SK-N-SH (cell line): ENCODE results near the gene RAD51B. TPM values are rescaled to one million over a fixed set of nuclear protein-coding genes. Genes with fewer than 3 reads are reported as not detected.

Experiments used
- CTCF ChIA-PET: fragments of 300-600, 350-600 bp; formaldehyde crosslinking; extraction: SDS; loops from one replicate; lab custom pipeline; 2021; lab: Yijun Ruan, JAX
- POLR2A ChIA-PET: fragments of 350-600 bp; sonication (Branson Sonifier 250); formaldehyde crosslinking; extraction: SDS; loops from one replicate; lab custom pipeline; 2020; ENCODE audit warnings: antibody characterized with exemption, inconsistent platforms; lab: Yijun Ruan, JAX
- DNase-seq: peaks from one replicate; pipeline ENCODE4 v3.0.0; 2012
- H2AFZ ChIP-seq: fragments of 200-600 bp; sonication (generic); 2 replicates; pipeline ENCODE4 v1.8.1; 2016; ENCODE audit warnings: antibody characterized with exemption, mild to moderate bottlenecking, low read depth
- H3F3A ChIP-seq: fragments of 200-600 bp; sonication (generic); replicated peaks from 2 replicates; pipeline ENCODE3; 2016; ENCODE audit warnings: antibody characterized with exemption, mild to moderate bottlenecking; ENCODE audit not compliant: insufficient read depth
- H3K27ac ChIP-seq, 2 experiments: fragments of 200-500 bp in 1 of 2; fragments of 200-600 bp in 1 of 2; sonication (Bioruptor generic) in 1 of 2; sonication (generic), shearing (Covaris generic) in 1 of 2; 2 replicates each; pipeline versions ENCODE4 v1.5.1 to v1.6.1; 2014 to 2016; ENCODE audit warnings: low read depth in 2 of 2, inconsistent platforms in 1 of 2, low read length in 1 of 2, mild to moderate bottlenecking in 1 of 2, mixed read lengths in 1 of 2
- H3K27me3 ChIP-seq: fragments of 200-600 bp; sonication (generic), shearing (Covaris generic); 2 replicates; pipeline ENCODE4 v1.6.1; 2016; ENCODE audit warnings: mixed run types; ENCODE audit not compliant: insufficient read depth
- H3K36me3 ChIP-seq, 2 experiments: fragments of 200-500 bp in 1 of 2; fragments of 200-600 bp in 1 of 2; sonication (Bioruptor generic) in 1 of 2; sonication (generic) in 1 of 2; replicated peaks in 1 of 2; 2 replicates each; pipeline versions ENCODE3 to v1.5.1; 2014 to 2016; ENCODE audit warnings: low read length in 1 of 2, mild to moderate bottlenecking in 1 of 2; ENCODE audit not compliant: insufficient read depth in 2 of 2, control insufficient read depth in 1 of 2
- H3K4me1 ChIP-seq, 2 experiments: fragments of 200-500 bp in 1 of 2; fragments of 200-600 bp in 1 of 2; sonication (Bioruptor generic) in 1 of 2; sonication (generic), shearing (Covaris generic) in 1 of 2; 2 replicates each; pipeline versions ENCODE4 v1.5.1 to v1.6.1; 2014 to 2016; ENCODE audit warnings: low read depth in 1 of 2, low read length in 1 of 2, mixed run types in 1 of 2; ENCODE audit not compliant: insufficient read depth in 2 of 2, control insufficient read depth in 1 of 2
- H3K4me2 ChIP-seq: fragments of 200-600 bp; sonication (generic), shearing (Covaris generic); 2 replicates; pipeline ENCODE4 v1.6.1; 2017; ENCODE audit warnings: mixed run types
- H3K4me3 ChIP-seq, 2 experiments: fragments of 200-500 bp in 1 of 2; fragments of 200-600 bp in 1 of 2; sonication (Bioruptor generic) in 1 of 2; sonication (generic), shearing (Covaris generic) in 1 of 2; 2 replicates each; pipeline versions ENCODE4 v1.5.1 to v1.8.1; 2014 to 2016; ENCODE audit warnings: low read depth in 2 of 2, inconsistent platforms in 1 of 2, low read length in 1 of 2, mild to moderate bottlenecking in 1 of 2, mixed read lengths in 1 of 2, moderate library complexity in 1 of 2
- H3K79me2 ChIP-seq: fragments of 200-600 bp; sonication (generic); 2 replicates; pipeline ENCODE4 v1.8.1; 2017; ENCODE audit warnings: mild to moderate bottlenecking; ENCODE audit not compliant: insufficient read depth
- H3K9ac ChIP-seq: fragments of 200-600 bp; sonication (generic); 2 replicates; pipeline ENCODE4 v1.6.1; 2017; ENCODE audit warnings: mixed run types
- H3K9me2 ChIP-seq: fragments of 200-600 bp; sonication (generic); 2 replicates; pipeline ENCODE4 v1.6.1; 2017; ENCODE audit warnings: mixed run types
- H3K9me3 ChIP-seq: fragments of 200-600 bp; sonication (generic); 2 replicates; pipeline ENCODE4 v1.6.1; 2017; ENCODE audit warnings: mixed run types, mild to moderate bottlenecking, moderate library complexity
- H4K20me1 ChIP-seq: fragments of 200-600 bp; sonication (generic); 2 replicates; pipeline ENCODE4 v1.6.1; 2017; ENCODE audit warnings: mild to moderate bottlenecking, mixed run types; ENCODE audit not compliant: insufficient read depth
- CHD2 ChIP-seq: fragments of 150-350 bp; IDR thresholded peaks from 2 replicates; pipeline ENCODE4 v1.6.1; 2018; ENCODE audit warnings: low read length; ENCODE audit not compliant: partially characterized antibody
- ELF1 ChIP-seq: IDR thresholded peaks from 2 replicates; pipeline ENCODE4 v1.4.0; 2012
- EZH2phosphoT487 ChIP-seq: fragments of 200-600 bp; sonication (generic); IDR thresholded peaks from 2 replicates; pipeline ENCODE4 v1.6.1; 2017; ENCODE audit warnings: low read depth, mixed run types, mild to moderate bottlenecking, antibody characterized with exemption, moderate library complexity, borderline replicate concordance
- GATA2 ChIP-seq: sonication (generic); formaldehyde crosslinking; IDR thresholded peaks from 2 replicates; pipeline ENCODE4 v1.5.0; 2020; ENCODE audit warnings: mild to moderate bottlenecking, missing genetic modification reagents
- MEF2A ChIP-seq: IDR thresholded peaks from 2 replicates; pipeline ENCODE4 v1.4.0; 2012; ENCODE audit warnings: low read depth, borderline replicate concordance
- MXI1 ChIP-seq: IDR thresholded peaks from 2 replicates; pipeline ENCODE4 v1.6.1; 2012; ENCODE audit warnings: mild to moderate bottlenecking, low read depth, low read length, improper control_type of control experiment
- NFIC ChIP-seq: IDR thresholded peaks from 2 replicates; pipeline ENCODE4 v1.4.0; 2012; ENCODE audit warnings: borderline replicate concordance
- NRF1 ChIP-seq: IDR thresholded peaks from 2 replicates; pipeline ENCODE4 v1.6.1; 2012; ENCODE audit warnings: low read depth, mild to moderate bottlenecking, low read length
- RCOR1 ChIP-seq: fragments of 150-350 bp; IDR thresholded peaks from 2 replicates; pipeline ENCODE4 v1.6.1; 2017; ENCODE audit warnings: antibody characterized with exemption, low read length
- RFX5 ChIP-seq: IDR thresholded peaks from 2 replicates; pipeline ENCODE4 v1.6.1; 2012; ENCODE audit warnings: mild to moderate bottlenecking, improper control_type of control experiment, low read length
- RXRA ChIP-seq: IDR thresholded peaks from 2 replicates; pipeline ENCODE4 v1.4.0; 2012; ENCODE audit warnings: low read depth, mild to moderate bottlenecking, borderline replicate concordance
- TAF1 ChIP-seq: IDR thresholded peaks from 2 replicates; pipeline ENCODE4 v1.6.1; 2012; ENCODE audit warnings: low read depth, mild to moderate bottlenecking, low read length, moderate library complexity, borderline replicate concordance
- TCF12 ChIP-seq: IDR thresholded peaks from 2 replicates; pipeline ENCODE4 v1.4.0; 2012
- USF1 ChIP-seq: IDR thresholded peaks from 2 replicates; pipeline ENCODE4 v1.4.0; 2012; ENCODE audit warnings: low read depth, borderline replicate concordance
- YY1 ChIP-seq: IDR thresholded peaks from 2 replicates; pipeline ENCODE4 v1.4.0; 2012; ENCODE audit warnings: low read depth, mild to moderate bottlenecking
- ZBTB33 ChIP-seq: IDR thresholded peaks from 2 replicates; pipeline ENCODE4 v1.4.0; 2012; ENCODE audit warnings: low read depth, borderline replicate concordance
- WGBS: methylation state at CpG from one replicate; pipeline ENCODE4 v1.1.6; 2017; ENCODE audit warnings: low lambda C conversion rate; 5-methylcytosine and 5-hydroxymethylcytosine counted together
- polyA plus RNA-seq, 3 experiments: library from polyadenylated mRNA; depleted of rRNA; stranded (reverse); fragments of >200 nt; gene quantifications; 2 replicates each; pipeline ENCODE4 v1.2.3, GENCODE V29; 2012
- TF ChIP-seq, protein P1 (sequence below): IDR thresholded peaks from 2 replicates; pipeline ENCODE4 v1.6.1; 2012; ENCODE audit warnings: mild to moderate bottlenecking, low read depth, low read length, moderate library complexity
- TF ChIP-seq, protein P2 (sequence below): IDR thresholded peaks from 2 replicates; pipeline ENCODE4 v1.4.0; 2012; ENCODE audit warnings: low read depth
- TF ChIP-seq, protein P3 (sequence below): IDR thresholded peaks from 2 replicates; pipeline ENCODE4; 2012
- TF ChIP-seq, protein P4 (sequence below): fragments of 200-600 bp; sonication (generic); IDR thresholded peaks from 2 replicates; pipeline ENCODE4 v1.6.1; 2017; ENCODE audit warnings: antibody characterized with exemption, mild to moderate bottlenecking, moderate library complexity
- TF ChIP-seq, protein P5 (sequence below): fragments of 150-350 bp; IDR thresholded peaks from 2 replicates; pipeline ENCODE4 v1.6.1; 2017; ENCODE audit warnings: antibody characterized with exemption, low read length, low read depth, borderline replicate concordance

The RAD51B gene
- polyA plus RNA-seq, 1 of the 3 experiments (the other 2 are of a cell fraction): 6.0 TPM

DNA sequence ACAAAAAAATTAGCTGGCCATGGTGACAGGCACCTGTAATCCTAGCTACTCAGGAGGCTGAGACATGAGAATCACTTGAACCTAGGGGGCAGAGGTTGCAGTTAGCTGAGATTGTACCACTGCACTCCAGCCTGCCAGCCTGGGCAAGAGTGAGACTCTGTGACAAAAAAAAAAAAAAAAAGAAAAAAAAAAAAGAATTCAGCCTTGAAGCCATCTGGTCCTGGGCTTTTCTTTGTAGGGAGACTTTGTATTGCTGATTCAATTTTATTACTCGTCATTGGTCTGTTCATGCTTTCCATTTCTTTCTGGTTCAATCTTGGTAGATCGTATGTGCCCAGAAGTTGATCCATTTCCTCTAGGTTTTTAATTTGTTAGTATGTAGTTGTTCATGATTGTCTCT, 243.1 kb downstream of the RAD51B start (continued):
- no peak for TF ChIP-seq NRF1
- no peak for TF ChIP-seq YY1
- no peak for TF ChIP-seq RXRA
- TF ChIP-seq, protein P1, sequence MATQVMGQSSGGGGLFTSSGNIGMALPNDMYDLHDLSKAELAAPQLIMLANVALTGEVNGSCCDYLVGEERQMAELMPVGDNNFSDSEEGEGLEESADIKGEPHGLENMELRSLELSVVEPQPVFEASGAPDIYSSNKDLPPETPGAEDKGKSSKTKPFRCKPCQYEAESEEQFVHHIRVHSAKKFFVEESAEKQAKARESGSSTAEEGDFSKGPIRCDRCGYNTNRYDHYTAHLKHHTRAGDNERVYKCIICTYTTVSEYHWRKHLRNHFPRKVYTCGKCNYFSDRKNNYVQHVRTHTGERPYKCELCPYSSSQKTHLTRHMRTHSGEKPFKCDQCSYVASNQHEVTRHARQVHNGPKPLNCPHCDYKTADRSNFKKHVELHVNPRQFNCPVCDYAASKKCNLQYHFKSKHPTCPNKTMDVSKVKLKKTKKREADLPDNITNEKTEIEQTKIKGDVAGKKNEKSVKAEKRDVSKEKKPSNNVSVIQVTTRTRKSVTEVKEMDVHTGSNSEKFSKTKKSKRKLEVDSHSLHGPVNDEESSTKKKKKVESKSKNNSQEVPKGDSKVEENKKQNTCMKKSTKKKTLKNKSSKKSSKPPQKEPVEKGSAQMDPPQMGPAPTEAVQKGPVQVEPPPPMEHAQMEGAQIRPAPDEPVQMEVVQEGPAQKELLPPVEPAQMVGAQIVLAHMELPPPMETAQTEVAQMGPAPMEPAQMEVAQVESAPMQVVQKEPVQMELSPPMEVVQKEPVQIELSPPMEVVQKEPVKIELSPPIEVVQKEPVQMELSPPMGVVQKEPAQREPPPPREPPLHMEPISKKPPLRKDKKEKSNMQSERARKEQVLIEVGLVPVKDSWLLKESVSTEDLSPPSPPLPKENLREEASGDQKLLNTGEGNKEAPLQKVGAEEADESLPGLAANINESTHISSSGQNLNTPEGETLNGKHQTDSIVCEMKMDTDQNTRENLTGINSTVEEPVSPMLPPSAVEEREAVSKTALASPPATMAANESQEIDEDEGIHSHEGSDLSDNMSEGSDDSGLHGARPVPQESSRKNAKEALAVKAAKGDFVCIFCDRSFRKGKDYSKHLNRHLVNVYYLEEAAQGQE: no peak
- TF ChIP-seq RCOR1: no peak
- TF ChIP-seq NFIC: no peak
- TF ChIP-seq, protein P2, sequence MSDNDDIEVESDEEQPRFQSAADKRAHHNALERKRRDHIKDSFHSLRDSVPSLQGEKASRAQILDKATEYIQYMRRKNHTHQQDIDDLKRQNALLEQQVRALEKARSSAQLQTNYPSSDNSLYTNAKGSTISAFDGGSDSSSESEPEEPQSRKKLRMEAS: no peak
- TF ChIP-seq ZBTB33: no peak

DNA sequence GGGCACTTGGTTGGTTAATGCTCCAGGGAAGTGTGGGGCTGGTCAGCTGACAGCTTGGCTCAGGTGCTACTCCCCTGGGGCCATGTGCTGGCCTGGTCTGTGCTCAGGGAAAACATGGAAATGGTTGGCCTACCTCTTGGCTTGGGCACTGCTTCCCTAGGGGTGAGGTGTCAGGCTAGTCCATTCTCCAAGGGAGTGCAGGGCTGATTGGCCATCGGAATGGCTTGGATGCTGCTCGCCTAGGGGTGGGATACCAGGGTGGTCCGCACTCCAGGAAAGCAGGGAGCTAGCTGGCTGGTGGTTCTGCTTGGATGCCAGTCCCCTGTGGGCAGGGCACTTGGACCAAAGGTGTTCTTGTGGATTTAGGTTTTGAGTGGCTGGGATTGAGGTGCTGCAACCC, 245.7 kb downstream of the RAD51B start:
- Histone ChIP-seq H3K36me3 (no peaks in the 10 kb centered on the region), H3K9me3 (no peaks in the 10 kb centered on the region), H3K4me2 (no peak overlapping the region), H4K20me1 (no peaks in the 10 kb centered on the region), H2AFZ (no peak overlapping the region), H3K27me3 (no peaks in the 10 kb centered on the region), H3F3A (no peaks in the 10 kb centered on the region), H3K27ac (no peak overlapping the region), H3K79me2 (no peaks in the 10 kb centered on the region), H3K4me3 (no peak overlapping the region), H3K9ac (no peak overlapping the region), H3K4me1 (no peaks in the 10 kb centered on the region), H3K9me2 (no peaks in the 10 kb centered on the region)
- no peak for TF ChIP-seq CHD2
- no peak for TF ChIP-seq GATA2 (CRISPR knock-in tag)
- no peak for TF ChIP-seq RFX5
- TF ChIP-seq, protein P2: no peak
- TF ChIP-seq TAF1: no peak
- no peak for TF ChIP-seq TCF12
- TF ChIP-seq, protein P3, sequence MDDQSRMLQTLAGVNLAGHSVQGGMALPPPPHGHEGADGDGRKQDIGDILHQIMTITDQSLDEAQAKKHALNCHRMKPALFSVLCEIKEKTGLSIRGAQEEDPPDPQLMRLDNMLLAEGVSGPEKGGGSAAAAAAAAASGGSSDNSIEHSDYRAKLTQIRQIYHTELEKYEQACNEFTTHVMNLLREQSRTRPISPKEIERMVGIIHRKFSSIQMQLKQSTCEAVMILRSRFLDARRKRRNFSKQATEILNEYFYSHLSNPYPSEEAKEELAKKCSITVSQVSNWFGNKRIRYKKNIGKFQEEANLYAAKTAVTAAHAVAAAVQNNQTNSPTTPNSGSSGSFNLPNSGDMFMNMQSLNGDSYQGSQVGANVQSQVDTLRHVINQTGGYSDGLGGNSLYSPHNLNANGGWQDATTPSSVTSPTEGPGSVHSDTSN: no peak
- TF ChIP-seq, protein P4, sequence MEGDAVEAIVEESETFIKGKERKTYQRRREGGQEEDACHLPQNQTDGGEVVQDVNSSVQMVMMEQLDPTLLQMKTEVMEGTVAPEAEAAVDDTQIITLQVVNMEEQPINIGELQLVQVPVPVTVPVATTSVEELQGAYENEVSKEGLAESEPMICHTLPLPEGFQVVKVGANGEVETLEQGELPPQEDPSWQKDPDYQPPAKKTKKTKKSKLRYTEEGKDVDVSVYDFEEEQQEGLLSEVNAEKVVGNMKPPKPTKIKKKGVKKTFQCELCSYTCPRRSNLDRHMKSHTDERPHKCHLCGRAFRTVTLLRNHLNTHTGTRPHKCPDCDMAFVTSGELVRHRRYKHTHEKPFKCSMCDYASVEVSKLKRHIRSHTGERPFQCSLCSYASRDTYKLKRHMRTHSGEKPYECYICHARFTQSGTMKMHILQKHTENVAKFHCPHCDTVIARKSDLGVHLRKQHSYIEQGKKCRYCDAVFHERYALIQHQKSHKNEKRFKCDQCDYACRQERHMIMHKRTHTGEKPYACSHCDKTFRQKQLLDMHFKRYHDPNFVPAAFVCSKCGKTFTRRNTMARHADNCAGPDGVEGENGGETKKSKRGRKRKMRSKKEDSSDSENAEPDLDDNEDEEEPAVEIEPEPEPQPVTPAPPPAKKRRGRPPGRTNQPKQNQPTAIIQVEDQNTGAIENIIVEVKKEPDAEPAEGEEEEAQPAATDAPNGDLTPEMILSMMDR: no peak
- no peak for TF ChIP-seq EZH2phosphoT487
- no peak for TF ChIP-seq MEF2A
- TF ChIP-seq, protein P5, sequence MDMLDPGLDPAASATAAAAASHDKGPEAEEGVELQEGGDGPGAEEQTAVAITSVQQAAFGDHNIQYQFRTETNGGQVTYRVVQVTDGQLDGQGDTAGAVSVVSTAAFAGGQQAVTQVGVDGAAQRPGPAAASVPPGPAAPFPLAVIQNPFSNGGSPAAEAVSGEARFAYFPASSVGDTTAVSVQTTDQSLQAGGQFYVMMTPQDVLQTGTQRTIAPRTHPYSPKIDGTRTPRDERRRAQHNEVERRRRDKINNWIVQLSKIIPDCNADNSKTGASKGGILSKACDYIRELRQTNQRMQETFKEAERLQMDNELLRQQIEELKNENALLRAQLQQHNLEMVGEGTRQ: no peak
- no peak for TF ChIP-seq NFIC
- no peak for TF ChIP-seq USF1
- no peak for TF ChIP-seq NRF1
- no peak for TF ChIP-seq MXI1
- TF ChIP-seq ELF1: no peak
- no peak for DNase-seq
- WGBS: no CpG with 5 or more reads among the region's 3 CpGs
- CTCF ChIA-PET: no interaction called here
- POLR2A ChIA-PET: no interaction called here
